ENCODE measurements around the gene ORM2.
"Not testable (repeated sequence)": the region's sequence is repeated elsewhere in the genome, so short reads cannot be mapped to it uniquely, and the experiment has no call there.

The ORM2 gene

DNA sequence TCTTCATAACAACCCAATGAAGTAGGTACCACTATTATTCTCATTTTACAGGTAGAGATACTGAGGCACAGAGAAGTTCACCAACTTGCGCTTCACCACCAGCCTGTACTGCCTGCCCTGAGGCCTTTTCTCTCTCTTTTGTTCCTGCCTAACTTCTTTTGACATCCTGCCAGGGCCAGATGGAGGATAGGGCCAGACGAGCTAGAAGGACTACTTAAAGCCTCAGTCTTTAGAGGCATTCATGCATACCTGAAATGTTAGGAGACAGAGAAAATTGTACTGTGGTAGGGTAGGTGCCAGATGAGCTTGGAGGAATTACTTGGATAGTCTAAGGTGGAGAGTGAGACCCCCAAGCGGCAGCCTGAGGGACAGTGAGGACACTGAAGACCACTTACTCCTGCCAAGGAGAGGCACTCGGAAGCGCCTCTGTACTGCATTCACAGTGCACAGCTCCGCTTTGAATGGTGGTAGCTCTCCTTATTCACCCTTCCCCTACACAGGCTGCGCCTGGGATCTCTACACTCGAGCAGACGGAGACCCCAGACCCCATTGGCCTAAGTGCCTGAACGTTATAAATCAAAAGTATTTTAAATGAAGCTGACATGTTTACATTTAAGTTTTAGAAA, 13.0 kb upstream of the ORM2 start:
- TF ChIP-seq, protein P1, sequence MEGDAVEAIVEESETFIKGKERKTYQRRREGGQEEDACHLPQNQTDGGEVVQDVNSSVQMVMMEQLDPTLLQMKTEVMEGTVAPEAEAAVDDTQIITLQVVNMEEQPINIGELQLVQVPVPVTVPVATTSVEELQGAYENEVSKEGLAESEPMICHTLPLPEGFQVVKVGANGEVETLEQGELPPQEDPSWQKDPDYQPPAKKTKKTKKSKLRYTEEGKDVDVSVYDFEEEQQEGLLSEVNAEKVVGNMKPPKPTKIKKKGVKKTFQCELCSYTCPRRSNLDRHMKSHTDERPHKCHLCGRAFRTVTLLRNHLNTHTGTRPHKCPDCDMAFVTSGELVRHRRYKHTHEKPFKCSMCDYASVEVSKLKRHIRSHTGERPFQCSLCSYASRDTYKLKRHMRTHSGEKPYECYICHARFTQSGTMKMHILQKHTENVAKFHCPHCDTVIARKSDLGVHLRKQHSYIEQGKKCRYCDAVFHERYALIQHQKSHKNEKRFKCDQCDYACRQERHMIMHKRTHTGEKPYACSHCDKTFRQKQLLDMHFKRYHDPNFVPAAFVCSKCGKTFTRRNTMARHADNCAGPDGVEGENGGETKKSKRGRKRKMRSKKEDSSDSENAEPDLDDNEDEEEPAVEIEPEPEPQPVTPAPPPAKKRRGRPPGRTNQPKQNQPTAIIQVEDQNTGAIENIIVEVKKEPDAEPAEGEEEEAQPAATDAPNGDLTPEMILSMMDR (IDR thresholded peaks at IDR 0.05; ENCODE audit: low read depth, low read length): no peak
- no peak overlapping the region for H3K4me3 ChIP-seq (ENCODE audit: low read depth, low read length)

DNA sequence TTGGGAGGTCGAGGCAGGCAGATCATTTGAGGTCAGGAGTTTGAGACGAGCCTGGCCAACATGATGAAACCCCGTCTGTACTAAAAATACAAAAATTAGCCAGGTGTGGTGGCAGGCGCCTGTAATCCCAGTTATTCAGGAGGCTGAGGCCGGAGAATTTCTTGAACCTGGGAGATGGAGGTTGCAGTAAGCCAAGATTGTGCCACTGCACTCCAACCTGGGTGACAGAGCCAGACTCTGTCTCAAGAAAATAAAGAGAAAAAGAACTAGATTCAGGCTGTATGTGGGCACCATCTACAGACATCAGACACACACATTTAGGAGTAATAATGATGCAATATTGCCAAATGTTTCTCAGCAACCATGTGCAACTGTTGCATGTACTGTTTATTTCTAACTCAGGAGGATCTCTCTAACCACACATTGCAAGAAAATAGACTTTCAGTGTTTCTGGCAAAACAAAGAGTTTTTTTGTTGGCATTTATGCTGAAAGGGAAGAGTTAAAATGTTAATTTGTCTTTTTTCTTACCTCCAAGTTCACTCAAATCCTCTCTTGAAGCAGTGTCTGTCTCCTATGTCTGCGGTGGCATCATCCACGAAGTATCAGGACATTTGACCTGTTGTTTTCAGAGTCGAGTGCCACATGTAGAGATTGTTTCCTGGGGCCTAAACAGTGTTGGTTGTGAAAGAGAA, 11.9 kb upstream of the ORM2 start:
- H3K4me3 ChIP-seq (ENCODE audit: low read depth, low read length): no peak overlapping the region
- TF ChIP-seq, protein P1 (IDR thresholded peaks at IDR 0.05; ENCODE audit: low read depth, low read length): no peak

DNA sequence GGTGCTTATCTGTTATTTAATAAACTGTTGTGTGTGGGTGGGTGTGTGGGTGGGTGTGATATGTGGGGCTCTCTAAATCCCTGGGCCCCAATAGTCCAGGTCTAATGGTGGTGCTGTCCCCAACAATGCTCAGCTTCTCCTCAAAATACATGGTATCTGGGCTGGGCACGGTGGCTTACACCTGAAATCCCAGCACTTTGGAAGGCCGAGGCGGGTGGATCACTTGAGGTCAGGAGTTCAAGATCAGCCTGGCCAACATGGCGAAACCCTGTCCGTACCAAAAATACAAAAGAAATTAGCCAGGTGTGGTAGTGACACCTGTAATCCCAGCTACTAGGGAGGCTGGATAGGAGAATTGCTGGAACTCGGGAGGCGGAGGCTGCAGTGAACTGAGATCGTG, 11.3 kb upstream of the ORM2 start:
- TF ChIP-seq, protein P1 (IDR thresholded peaks at IDR 0.05; ENCODE audit: low read depth, low read length): no peak
- no peak overlapping the region for H3K4me3 ChIP-seq (ENCODE audit: low read depth, low read length)

DNA sequence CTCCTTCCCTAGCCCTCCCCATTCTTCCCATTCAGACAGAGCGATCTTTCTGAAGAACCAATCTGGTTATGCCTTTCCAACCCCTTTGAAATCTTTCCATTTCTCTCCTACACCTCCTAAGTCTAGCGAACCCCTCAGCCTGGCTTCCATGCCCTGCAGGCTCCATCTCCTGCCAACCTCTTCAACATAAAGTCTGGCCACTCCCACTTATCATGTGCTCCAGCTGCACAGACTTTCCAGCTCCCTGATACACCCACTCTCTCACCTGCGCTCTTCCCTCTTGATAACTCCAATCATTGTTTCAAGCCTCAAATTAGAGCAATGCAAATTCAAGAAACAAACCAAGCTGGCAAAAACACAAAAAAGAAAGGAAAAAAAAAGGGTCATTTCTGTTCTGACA, 10.5 kb upstream of the ORM2 start:
- no peak overlapping the region for H3K4me3 ChIP-seq (ENCODE audit: low read depth, low read length)
- TF ChIP-seq, protein P1 (IDR thresholded peaks at IDR 0.05; ENCODE audit: low read depth, low read length): no peak

DNA sequence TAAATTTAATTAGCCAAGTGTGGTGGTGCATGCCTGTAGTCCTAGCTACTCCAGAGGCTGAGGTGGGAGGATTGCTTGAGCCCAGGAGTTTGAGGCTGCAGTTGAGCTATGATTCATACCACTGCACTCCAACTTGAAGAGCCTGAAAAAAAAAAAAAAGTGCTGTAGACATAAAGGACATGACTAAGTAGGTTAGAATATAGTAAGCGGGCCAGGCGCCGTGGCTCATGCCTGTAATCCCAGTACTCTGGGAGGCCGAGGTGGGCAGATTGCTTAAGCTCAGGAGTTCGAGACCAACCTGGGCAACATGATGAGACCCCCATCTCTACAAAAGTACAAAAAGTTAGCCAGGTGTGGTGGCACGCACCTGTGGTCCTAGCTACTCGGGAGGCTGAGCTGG, 9.0 kb upstream of the ORM2 start:
- H3K4me3 ChIP-seq (ENCODE audit: low read depth, low read length): not testable (repeated sequence)

DNA sequence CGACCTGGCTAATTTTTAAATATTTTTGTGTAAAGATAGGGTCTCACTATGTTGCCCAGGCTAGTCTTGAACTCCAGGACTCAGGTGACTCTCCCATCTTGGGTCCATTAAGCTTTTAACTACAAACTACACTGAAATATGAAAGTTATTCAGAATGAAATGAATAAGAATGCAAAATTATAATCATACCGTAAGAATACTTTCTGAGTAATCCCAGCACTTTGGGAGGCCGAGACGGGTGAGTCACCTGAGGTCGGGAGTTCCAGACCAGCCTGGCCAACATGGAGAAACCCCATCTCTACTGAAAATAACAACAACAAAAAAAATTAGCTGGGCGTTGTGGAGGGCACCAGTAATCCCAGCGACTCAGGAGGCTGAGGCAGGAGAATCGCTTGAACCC, 7.9 kb upstream of the ORM2 start:
- TF ChIP-seq, protein P1 (IDR thresholded peaks at IDR 0.05; ENCODE audit: low read depth, low read length): no peak
- no peak overlapping the region for H3K4me3 ChIP-seq (ENCODE audit: low read depth, low read length)

DNA sequence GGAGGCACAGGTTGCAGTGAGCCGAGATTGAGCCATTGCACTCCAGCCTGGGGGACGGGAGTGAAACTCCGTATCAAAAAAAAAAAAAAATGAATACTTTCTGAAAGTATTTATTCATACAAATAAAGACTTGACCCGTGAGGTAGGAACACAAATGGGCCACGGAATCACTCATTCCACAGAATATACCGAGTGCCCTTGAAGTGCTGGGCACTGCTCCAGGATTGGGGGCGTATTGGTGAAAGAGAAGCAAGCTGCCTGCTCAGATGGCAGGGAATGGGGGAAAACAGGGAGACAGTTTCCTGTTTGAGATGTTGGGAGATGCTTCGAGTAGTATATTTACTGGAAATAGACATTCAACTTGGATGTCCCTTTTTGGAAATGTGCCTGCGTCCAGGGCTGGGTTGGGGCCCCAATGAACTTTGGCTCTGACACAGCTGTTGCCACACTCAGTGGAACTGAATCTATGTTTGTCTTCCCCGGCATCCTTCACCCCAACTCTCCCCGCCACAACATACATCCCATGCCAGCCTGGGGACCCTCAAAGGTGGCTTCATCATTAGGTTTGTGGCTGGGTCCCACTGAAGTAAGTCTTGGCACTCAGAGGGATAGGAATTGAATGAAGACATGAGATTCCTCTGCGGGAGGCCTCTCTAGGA, 7.4 kb upstream of the ORM2 start:
- not testable (repeated sequence) for H3K4me3 ChIP-seq (ENCODE audit: low read depth, low read length)

DNA sequence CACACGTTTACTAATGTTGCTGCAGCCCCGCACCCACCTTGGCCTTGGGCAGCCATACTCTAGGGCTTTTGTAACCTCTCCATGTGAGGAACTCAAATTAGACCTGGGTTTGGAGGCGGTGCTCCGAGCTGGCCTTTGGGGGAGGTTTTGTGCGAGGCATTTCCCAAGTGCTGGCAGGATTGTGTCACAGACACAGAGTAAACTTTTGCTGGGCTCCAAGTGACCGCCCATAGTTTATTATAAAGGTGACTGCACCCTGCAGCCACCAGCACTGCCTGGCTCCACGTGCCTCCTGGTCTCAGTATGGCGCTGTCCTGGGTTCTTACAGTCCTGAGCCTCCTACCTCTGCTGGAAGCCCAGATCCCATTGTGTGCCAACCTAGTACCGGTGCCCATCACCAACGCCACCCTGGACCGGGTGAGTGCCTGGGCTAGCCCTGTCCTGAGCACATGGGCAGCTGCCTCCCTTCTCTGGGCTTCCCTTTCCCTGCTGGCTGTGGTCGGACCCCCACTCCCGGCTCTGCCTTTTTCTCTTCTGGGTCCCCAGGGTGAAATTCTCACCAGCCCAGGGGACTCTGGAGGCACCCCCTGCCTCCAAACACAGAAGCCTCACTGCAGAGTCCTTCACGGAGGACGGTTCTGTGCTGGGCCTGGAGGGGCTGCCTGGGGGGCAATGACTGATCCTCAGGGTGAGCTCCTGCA, 6.7 kb upstream of the ORM2 start, which contains the start of gene ORM1:
Gene ORM1, plus strand, starts transcription at position 268 of the 701 bp plus-strand sequence. Its CDS starts 36 bp downstream, at position 304.
- not testable (repeated sequence) for H3K4me3 ChIP-seq (ENCODE audit: low read depth, low read length)

DNA sequence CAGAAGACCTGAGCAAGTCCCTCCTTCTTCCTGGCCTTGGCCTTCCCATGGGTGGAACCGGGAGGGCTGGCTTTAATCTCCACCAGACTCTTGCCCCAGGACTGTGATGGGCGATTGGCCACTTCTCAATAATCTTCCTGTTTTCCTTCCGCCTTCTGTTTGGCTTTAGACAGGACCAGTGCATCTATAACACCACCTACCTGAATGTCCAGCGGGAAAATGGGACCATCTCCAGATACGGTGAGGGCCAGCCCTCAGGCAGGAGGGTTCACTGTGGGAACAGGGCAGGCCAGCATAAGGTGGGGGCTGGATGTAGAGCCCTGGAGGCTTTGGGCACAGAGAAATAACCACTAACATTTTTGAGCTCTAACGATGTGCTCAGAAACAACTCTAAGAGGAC, 5.8 kb upstream of the ORM2 start:
- H3K4me3 ChIP-seq (ENCODE audit: low read depth, low read length): not testable (repeated sequence)
